H1 (cell line): ENCODE data around the gene C14orf132. TPM values are rescaled to one million over a fixed set of nuclear protein-coding genes. Genes with fewer than 3 reads are reported as not detected.

Source experiments
- CTCF ChIA-PET: fragments of 300-600 bp; sonication (Branson Sonifier 250); formaldehyde crosslinking; loops from one replicate; lab custom pipeline; 2021; ENCODE audit not compliant: partially characterized antibody; lab: Charles Lee
- POLR2A ChIA-PET: fragments of 300-600 bp; sonication (Branson Sonifier 250); formaldehyde crosslinking; loops from one replicate; lab custom pipeline; 2021; ENCODE audit warnings: inconsistent platforms; ENCODE audit not compliant: partially characterized antibody; lab: Charles Lee
- DNase-seq, 2 experiments: peaks; one replicate each; pipeline versions ENCODE4 v3.0.0 to v3.0.0-alpha.2; 2010 to 2022; ENCODE audit warnings: low spot score in 2 of 2, low read depth in 1 of 2, mixed read lengths in 1 of 2
- FAIRE-seq: peaks from 2 replicates; lab custom pipeline; 2011; peaks lifted over from hg19 to GRCh38; lab: Jason Lieb, UNC
- H2AFZ ChIP-seq: 2 replicates; pipeline ENCODE4 v1.8.1; 2012; ENCODE audit warnings: low read length, inconsistent platforms
- H2AK5ac ChIP-seq: 2 replicates; pipeline ENCODE4 v1.6.1; 2013; ENCODE audit warnings: low read depth, low read length
- H2BK120ac ChIP-seq: replicated peaks from 2 replicates; pipeline ENCODE3; 2013; ENCODE audit warnings: low read depth, low read length, inconsistent platforms
- H2BK12ac ChIP-seq: 2 replicates; pipeline ENCODE4 v1.6.1; 2013; ENCODE audit warnings: low read depth, low read length
- H2BK15ac ChIP-seq: 2 replicates; pipeline ENCODE4 v1.6.1; 2013; ENCODE audit warnings: low read length
- H2BK20ac ChIP-seq: 2 replicates; pipeline ENCODE4 v1.6.1; 2013; ENCODE audit warnings: low read length
- H2BK5ac ChIP-seq: 2 replicates; pipeline ENCODE4 v1.6.1; 2013; ENCODE audit warnings: low read depth, low read length
- H3K14ac ChIP-seq: 2 replicates; pipeline ENCODE4 v1.6.1; 2013; ENCODE audit warnings: inconsistent platforms; ENCODE audit not compliant: insufficient read length
- H3K18ac ChIP-seq: 2 replicates; pipeline ENCODE4 v1.6.1; 2013; ENCODE audit warnings: low read length; ENCODE audit errors: extremely low read depth
- H3K23ac ChIP-seq: 2 replicates; pipeline ENCODE4 v1.6.1; 2013; ENCODE audit warnings: inconsistent platforms; ENCODE audit not compliant: insufficient read length
- H3K23me2 ChIP-seq: 2 replicates; pipeline ENCODE4 v1.6.1; 2013; ENCODE audit warnings: low read depth, low read length
- H3K27ac ChIP-seq: 2 replicates; pipeline ENCODE4 v1.6.1; 2011; ENCODE audit warnings: low read depth, low read length, inconsistent platforms
- H3K27me3 ChIP-seq, 4 experiments: replicated peaks in 1 of 4; 1 replicate in 1 of 4; 2 replicates in 3 of 4; pipeline versions ENCODE4 v1.6.1 to v1.8.1; 2011 to 2013; ENCODE audit warnings: low read length in 3 of 4, mild to moderate bottlenecking in 3 of 4, inconsistent platforms in 2 of 4, mixed read lengths in 2 of 4, moderate library complexity in 1 of 4; ENCODE audit not compliant: control insufficient read depth in 3 of 4, insufficient read depth in 3 of 4; ENCODE audit errors: extremely low read depth in 1 of 4
- H3K36me3 ChIP-seq, 4 experiments: 2 replicates each; pipeline versions ENCODE4 v1.6.1 to v1.8.1; 2011 to 2013; ENCODE audit warnings: mild to moderate bottlenecking in 4 of 4, low read length in 3 of 4, moderate library complexity in 2 of 4, control low read depth in 1 of 4, inconsistent platforms in 1 of 4; ENCODE audit not compliant: insufficient read depth in 4 of 4, control insufficient read depth in 2 of 4
- H3K4ac ChIP-seq: replicated peaks from 2 replicates; pipeline ENCODE3; 2013; ENCODE audit warnings: low read length, low read depth, mixed read lengths, inconsistent platforms; ENCODE audit not compliant: insufficient read length
- H3K4me1 ChIP-seq, 4 experiments: replicated peaks in 1 of 4; 1 replicate in 1 of 4; 2 replicates in 3 of 4; pipeline versions ENCODE4 v1.6.1 to v1.8.1; 2011 to 2013; ENCODE audit warnings: low read length in 3 of 4, inconsistent platforms in 2 of 4, mixed read lengths in 1 of 4; ENCODE audit not compliant: insufficient read depth in 4 of 4, control insufficient read depth in 3 of 4
- H3K4me2 ChIP-seq, 2 experiments: 2 replicates each; pipeline versions ENCODE4 v1.6.1 to v1.8.1; 2011 to 2013; ENCODE audit warnings: low read depth in 2 of 2, low read length in 2 of 2, control low read depth in 1 of 2, inconsistent platforms in 1 of 2, mild to moderate bottlenecking in 1 of 2; ENCODE audit not compliant: insufficient read depth in 1 of 2
- H3K4me3 ChIP-seq, 4 experiments: fragments of 200-600, 300-600 bp in 1 of 4; sonication (generic), shearing (Covaris generic), sonication (Bioruptor Twin) in 1 of 4; 2 replicates each; pipeline versions ENCODE4 v1.5.1 to v1.8.1; 2011 to 2016; ENCODE audit warnings: low read length in 4 of 4, low read depth in 3 of 4, control low read depth in 2 of 4, inconsistent platforms in 2 of 4, mild to moderate bottlenecking in 2 of 4, mixed read lengths in 1 of 4, moderate library complexity in 1 of 4; ENCODE audit not compliant: insufficient read depth in 2 of 4; ENCODE audit errors: extremely low read depth in 1 of 4
- H3K56ac ChIP-seq: replicated peaks from 2 replicates; pipeline ENCODE3; 2013; ENCODE audit warnings: low read depth, mild to moderate bottlenecking, mixed read lengths, low read length, inconsistent platforms; ENCODE audit not compliant: insufficient read length
- H3K79me1 ChIP-seq: 2 replicates; pipeline ENCODE4 v1.6.1; 2013; ENCODE audit warnings: low read depth, low read length, control low read depth
- H3K79me2 ChIP-seq, 2 experiments: 2 replicates each; pipeline versions ENCODE4 v1.6.1 to v1.8.1; 2012 to 2013; ENCODE audit warnings: low read length in 2 of 2, mild to moderate bottlenecking in 2 of 2, inconsistent platforms in 1 of 2; ENCODE audit not compliant: insufficient read depth in 2 of 2, control insufficient read depth in 1 of 2
- H3K9ac ChIP-seq, 4 experiments: replicated peaks in 1 of 4; 1 replicate in 1 of 4; 2 replicates in 3 of 4; pipeline versions ENCODE4 v1.6.1 to v1.8.1; 2011 to 2013; ENCODE audit warnings: low read depth in 3 of 4, low read length in 3 of 4, control low read depth in 2 of 4, mild to moderate bottlenecking in 2 of 4, moderate library complexity in 2 of 4, inconsistent platforms in 1 of 4; ENCODE audit errors: extremely low read depth in 1 of 4
- H3K9me3 ChIP-seq, 2 experiments: 2 replicates each; pipeline versions ENCODE4 v1.6.1 to v1.8.1; 2012 to 2013; ENCODE audit warnings: mild to moderate bottlenecking in 2 of 2, moderate library complexity in 2 of 2, control low read depth in 1 of 2, inconsistent platforms in 1 of 2, low read depth in 1 of 2, low read length in 1 of 2, mixed read lengths in 1 of 2; ENCODE audit not compliant: insufficient read depth in 2 of 2
- H4K20me1 ChIP-seq, 2 experiments: replicated peaks in 1 of 2; 2 replicates each; pipeline versions ENCODE3 to v1.8.1; 2011 to 2013; ENCODE audit warnings: inconsistent platforms in 2 of 2, low read length in 2 of 2, mild to moderate bottlenecking in 1 of 2; ENCODE audit not compliant: insufficient read depth in 2 of 2, control insufficient read depth in 1 of 2
- H4K5ac ChIP-seq: 2 replicates; pipeline ENCODE4 v1.6.1; 2013; ENCODE audit warnings: low read length, low read depth, mixed read lengths, inconsistent platforms; ENCODE audit not compliant: insufficient read length
- H4K8ac ChIP-seq: 2 replicates; pipeline ENCODE4 v1.8.0; 2013; ENCODE audit warnings: mild to moderate bottlenecking, moderate library complexity, low read length, inconsistent platforms; ENCODE audit not compliant: insufficient read depth; ENCODE audit errors: extremely low read depth
- H4K91ac ChIP-seq: replicated peaks from 2 replicates; pipeline ENCODE3; 2013; ENCODE audit warnings: low read length, mixed read lengths, inconsistent platforms; ENCODE audit not compliant: insufficient read length
- ASH2L ChIP-seq: fragments of 200-600, 300-600 bp; sonication (generic); IDR thresholded peaks from one replicate; pipeline ENCODE4 v1.7.1; 2017; ENCODE audit warnings: low read length
- CBX8 ChIP-seq: fragments of 300-800, 300-1000 bp; sonication (generic); IDR thresholded peaks from 2 replicates; pipeline ENCODE4 v1.7.1; 2016; ENCODE audit warnings: low read depth, low read length, borderline replicate concordance
- CEBPB ChIP-seq: IDR thresholded peaks from 2 replicates; pipeline ENCODE4 v1.6.1; 2012; ENCODE audit warnings: low read depth, low read length
- CHD1 ChIP-seq: IDR thresholded peaks from 2 replicates; pipeline ENCODE4 v1.6.1; 2012; ENCODE audit warnings: low read depth, low read length, improper control_type of control experiment
- CHD2 ChIP-seq: IDR thresholded peaks from 2 replicates; pipeline ENCODE4 v1.6.1; 2012; ENCODE audit warnings: low read length, improper control_type of control experiment
- CREB1 ChIP-seq: IDR thresholded peaks from 2 replicates; pipeline ENCODE4 v1.6.1; 2012; ENCODE audit warnings: inconsistent platforms
- E2F6 ChIP-seq: IDR thresholded peaks from 2 replicates; pipeline ENCODE4 v1.6.1; 2012; ENCODE audit warnings: inconsistent platforms
- JUND ChIP-seq: IDR thresholded peaks from 2 replicates; pipeline ENCODE4 v1.6.1; 2011; ENCODE audit warnings: mild to moderate bottlenecking, improper control_type of control experiment, low read length
- KDM1A ChIP-seq: fragments of 200-600, 300-600 bp; sonication (generic); IDR thresholded peaks from 2 replicates; pipeline ENCODE4 v1.7.1; 2016; ENCODE audit warnings: mild to moderate bottlenecking, low read length, borderline replicate concordance
- KDM5A ChIP-seq: fragments of 200-600 bp; IDR thresholded peaks from 2 replicates; pipeline ENCODE4 v1.7.1; 2012; ENCODE audit warnings: mild to moderate bottlenecking, low read length, inconsistent platforms, mixed read lengths
- RAD21 ChIP-seq, 2 experiments: IDR thresholded peaks in 1 of 2; conservative IDR thresholded peaks in 1 of 2; 2 replicates each; pipeline ENCODE4 v1.6.1; 2011; ENCODE audit warnings: low read depth in 2 of 2, low read length in 2 of 2, improper control_type of control experiment in 1 of 2, inconsistent platforms in 1 of 2, mild to moderate bottlenecking in 1 of 2, moderate library complexity in 1 of 2
- SRF ChIP-seq: IDR thresholded peaks from 2 replicates; pipeline ENCODE4 v1.6.1; 2011; ENCODE audit warnings: mild to moderate bottlenecking, low read depth, low read length, moderate library complexity
- WGBS, 2 experiments: shearing (Covaris generic) in 1 of 2; methylation state at CpG; one replicate each; pipeline versions ENCODE4 v1.1.6 to v1.1.7; 2013 to 2015; ENCODE audit warnings: low lambda C conversion rate in 2 of 2, mixed read lengths in 2 of 2, inconsistent platforms in 1 of 2, low coverage in 1 of 2, missing lambda C conversion rate in 1 of 2; ENCODE audit not compliant: insufficient replicate concordance in 2 of 2, insufficient coverage in 1 of 2, insufficient read length in 1 of 2; ENCODE audit errors: extremely low coverage in 1 of 2, missing lambda C conversion rate in 1 of 2; 5-methylcytosine and 5-hydroxymethylcytosine counted together
- polyA plus RNA-seq, 7 experiments: library from polyadenylated mRNA; depleted of rRNA in 3 of 7; stranded (reverse) in 5 of 7; unstranded in 2 of 7; fragments of >200 nt in 5 of 7; fragments of 200-250 nt in 2 of 7; gene quantifications; 1 replicate in 5 of 7; 2 replicates in 1 of 7; 4 replicates in 1 of 7; pipeline versions ENCODE4 v1.2.1 to v1.2.3, GENCODE V29; 2011 to 2013; ENCODE audit warnings: missing spikeins in 2 of 7, mixed read lengths in 2 of 7
- total RNA-seq: library from RNA; stranded (reverse); fragmentation: NEBNext Ultra II Directional; extraction: Animal tissue kit (Norgen Biotek cat#: 25700); gene quantifications from 2 replicates; pipeline ENCODE4 v1.2.1, GENCODE V29; 2021

Gene C14orf132
- total and polyA plus RNA-seq, 2 of the 8 experiments (the other 6 are each of a cell fraction or from before 2014, with no cell fraction given): 11.7 to 32.5 TPM

GRCh38 chr14:96071561-96071960, 32.4 kb downstream of the C14orf132 start:
- 0 out of 2 replicates have a peak overlapping the region, but pooled peaks have one; percentile 10 for H2BK5ac ChIP-seq
- H4K5ac ChIP-seq: no peak overlapping the region
- no peak overlapping the region for H3K23ac ChIP-seq
- no peaks in the 10 kb centered on the region for H3K36me3 ChIP-seq
- no peak overlapping the region for H2BK20ac ChIP-seq
- WGBS, 2 experiments: 97% methylated on average over 4 of the region's 4 CpGs; no CpG with 5 or more reads in 1 of the 2 experiments
- H2BK120ac ChIP-seq: no peak overlapping the region
- H4K8ac ChIP-seq: no peak overlapping the region
- H3K27ac ChIP-seq: no peak overlapping the region
- POLR2A ChIA-PET: interaction anchor here (1.1 kb wide), 1 partner anchor 11 kb away, joined by 3 read pairs; no protein-coding TSS in a partner anchor
- no peak overlapping the region for H3K4me2 ChIP-seq
- H3K79me1 ChIP-seq: peaks cover 9% of the 10 kb centered on the region
- DNase-seq: no peak
- no peaks in the 10 kb centered on the region; a peak in 1 of 7 replicates for H3K4me1 ChIP-seq
- no peak overlapping the region for H2BK15ac ChIP-seq
- H3K9me3 ChIP-seq: no peaks in the 10 kb centered on the region
- FAIRE-seq: no peak
- no peak overlapping the region for H3K18ac ChIP-seq
- no peak overlapping the region for H3K4ac ChIP-seq
- TF ChIP-seq RAD21 (IDR thresholded peaks at IDR 0.05 in 1 of 2, conservative IDR thresholded peaks at IDR 0.05 in 1 of 2; ENCODE audit: low read depth in 2 of 2, low read length in 2 of 2): no peak
- no peak for TF ChIP-seq CREB1
- TF ChIP-seq CHD2: no peak
- no peak for TF ChIP-seq ASH2L
- no peak for TF ChIP-seq KDM1A
- TF ChIP-seq E2F6: no peak
- no peak for TF ChIP-seq KDM5A
- no peak for TF ChIP-seq CHD1
- TF ChIP-seq CEBPB: no peak
- TF ChIP-seq CBX8: no peak
- TF ChIP-seq SRF: no peak
- no peak for TF ChIP-seq JUND
- CTCF ChIA-PET: interaction anchor here (0.6 to 3.3 kb wide), 10 partner anchors 11 to 505 kb away, joined by 3 to 23 read pairs (median 4); partner anchors contain the start of gene C14orf132
- no peak overlapping the region for H3K9ac ChIP-seq
- H4K20me1 ChIP-seq: peaks cover 2 to 13% of the 10 kb centered on the region in 2 experiments
- no peak overlapping the region for H3K14ac ChIP-seq
- no peak overlapping the region for H2AK5ac ChIP-seq
- H3K4me3 ChIP-seq: no peak overlapping the region
- no peaks in the 10 kb centered on the region; the same call in 1 of the 2 replicates for H3K23me2 ChIP-seq
- H3K79me2 ChIP-seq: no peaks in the 10 kb centered on the region
- no peaks in the 10 kb centered on the region for H3K27me3 ChIP-seq
- H3K56ac ChIP-seq: no peak overlapping the region
- no peak overlapping the region for H2AFZ ChIP-seq
- no peak overlapping the region for H2BK12ac ChIP-seq
- H4K91ac ChIP-seq: no peak overlapping the region
